ENCODE measurements around the gene TEC.

DNA sequence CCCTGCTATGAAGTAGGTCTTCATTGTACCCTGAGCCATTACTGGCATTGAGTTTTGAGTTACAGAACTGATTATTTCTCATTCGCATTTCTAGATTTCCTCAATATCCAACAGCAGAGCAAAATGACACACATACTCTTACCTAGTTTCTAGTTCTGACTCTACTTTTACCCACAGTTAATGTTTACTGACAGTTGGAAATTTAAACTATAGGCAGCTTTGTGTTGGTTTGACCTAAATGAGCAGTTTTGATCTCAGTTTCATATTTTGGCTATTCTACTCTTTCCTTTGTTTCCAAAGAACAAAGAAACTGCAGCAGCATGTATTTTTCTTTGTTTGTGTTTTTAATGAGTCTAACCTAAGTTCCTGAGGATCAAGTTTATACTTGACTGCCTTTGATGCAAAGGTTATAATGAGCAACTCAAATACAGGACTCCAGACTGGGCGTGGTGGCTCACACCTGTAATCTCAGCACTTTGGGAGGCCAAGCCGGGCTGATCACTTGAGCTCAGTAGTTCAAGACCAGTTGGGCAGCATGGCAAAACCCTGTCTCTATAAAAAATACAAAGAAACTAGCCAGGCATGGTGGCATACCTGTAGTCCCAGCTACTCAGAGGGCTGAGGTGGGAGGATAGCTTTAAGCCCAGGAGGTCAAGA lies 166.0 kb downstream of the TEC start:
- no peak for TF ChIP-seq GATA2 (IDR thresholded peaks at IDR 0.05; ENCODE audit: low read depth, low read length)
- no peak for TF ChIP-seq GATA3 (IDR thresholded peaks at IDR 0.05; ENCODE audit: low read depth, low read length)

All from SH-SY5Y (cell line).